Brain microvascular endothelial cell (primary cell): ENCODE results near the gene KISS1R.

Experiments used
- DNase-seq: peaks from one replicate; pipeline ENCODE4 v3.0.0-alpha.2; 2020
- H3K27ac ChIP-seq: fragments of 250-450 bp; sonication (Bioruptor Pico); 2 replicates; pipeline ENCODE4 v1.5.1; 2020; ENCODE audit warnings: mild to moderate bottlenecking, moderate library complexity
- H3K27me3 ChIP-seq: fragments of 250-450 bp; sonication (Bioruptor Pico); replicated peaks from 2 replicates; pipeline ENCODE4 v1.5.1; 2020; ENCODE audit warnings: mild to moderate bottlenecking
- H3K36me3 ChIP-seq: fragments of 250-450 bp; sonication (Bioruptor Pico); replicated peaks from 2 replicates; pipeline ENCODE4 v1.5.1; 2020; ENCODE audit warnings: mild to moderate bottlenecking
- H3K4me3 ChIP-seq: 2 replicates; pipeline ENCODE4 v1.5.1; 2011; ENCODE audit warnings: low read depth, mild to moderate bottlenecking, control low read depth, low read length, moderate library complexity
- CTCF ChIP-seq: IDR thresholded peaks from 2 replicates; pipeline ENCODE4 v1.5.1; 2011; ENCODE audit warnings: low read depth, mild to moderate bottlenecking, moderate library complexity, low read length, control low read depth, inconsistent platforms; ENCODE audit errors: missing control alignments
- in situ Hi-C: cut with HindIII; loops from 2 replicates; pipeline ENCODE4 v1.10.0; 2017; ENCODE audit warnings: low sequenced_read_pairs, low pct_ligation_motif_present

Gene KISS1R

GRCh38 chr19:892243-892893 lies 24.8 kb upstream of the KISS1R start:
- peaks cover 25% of the 10 kb centered on the region for H3K36me3 ChIP-seq
- in situ Hi-C loops, result no loop called here
- no peaks in the 10 kb centered on the region for H3K27me3 ChIP-seq
- peak overlapping the region; percentile 79 for H3K4me3 ChIP-seq
- TF ChIP-seq CTCF, result no peak
- no peak for DNase-seq
- H3K27ac ChIP-seq, result peak overlapping the region; percentile 42

GRCh38 chr19:892894-893689 lies 24.0 kb upstream of the KISS1R start, which contains the start of the genes MED16 and RNU6-9:
MED16 (minus strand) TSS chr19:893187; CDS start chr19:891131, 2,056 bp downstream.
RNU6-9 (plus strand) TSS chr19:893484.
- H3K27me3 ChIP-seq, result no peaks in the 10 kb centered on the region
- DNase-seq, result peak; percentile 84
- in situ Hi-C loops, result no loop called here
- H3K4me3 ChIP-seq, result peak within 1 kb of the TSS; percentile 79
- TF ChIP-seq CTCF, result no peak
- peaks cover 28% of the 10 kb centered on the region for H3K36me3 ChIP-seq
- peak within 1 kb of the TSS; percentile 94 for H3K27ac ChIP-seq

GRCh38 chr19:896434-896833 lies 20.7 kb upstream of the KISS1R start:
- in situ Hi-C loops, result no loop called here
- H3K36me3 ChIP-seq, result peaks cover 24% of the 10 kb centered on the region

GRCh38 chr19:896999-897398 lies 20.1 kb upstream of the KISS1R start:
- peaks cover 27% of the 10 kb centered on the region for H3K36me3 ChIP-seq
- no peaks in the 10 kb centered on the region for H3K27me3 ChIP-seq
- TF ChIP-seq CTCF, result no peak
- in situ Hi-C loops, result no loop called here
- no peak overlapping the region for H3K4me3 ChIP-seq
- no peak overlapping the region for H3K27ac ChIP-seq
- DNase-seq, result no peak

More at GRCh38 chr19:896434-896833, 20.7 kb upstream of the KISS1R start:
- H3K27me3 ChIP-seq, result no peaks in the 10 kb centered on the region
- no peak for DNase-seq
- H3K27ac ChIP-seq, result no peak overlapping the region
- no peak for TF ChIP-seq CTCF
- no peak overlapping the region for H3K4me3 ChIP-seq

- H3K4me3 ChIP-seq, result no peak overlapping the region
- peaks cover 27% of the 10 kb centered on the region for H3K36me3 ChIP-seq
- DNase-seq, result no peak
- H3K27ac ChIP-seq, result no peak overlapping the region
- in situ Hi-C loops, result no loop called here
- H3K27me3 ChIP-seq, result no peaks in the 10 kb centered on the region
- peak; percentile 43 for TF ChIP-seq CTCF
Measured at GRCh38 chr19:897442-898039, 19.6 kb upstream of the KISS1R start.
